ENCODE data around the gene SLC25A39.
"Not testable (repeated sequence)": the region's sequence is repeated elsewhere in the genome, so short reads cannot be mapped to it uniquely, and the experiment has no call there.

GRCh38 chr17:44347206-44348055, 22.8 kb upstream of the SLC25A39 start:
- not testable (repeated sequence) for TF ChIP-seq CTCF (conservative IDR thresholded peaks at IDR 0.05 in 1 of 2, IDR thresholded peaks at IDR 0.05 in 1 of 2; ENCODE audit: low read depth in 1 of 2, low read length in 2 of 2); EZH2 (IDR thresholded peaks at IDR 0.05; ENCODE audit: low read length, missing control alignments)
